GM19438 (cell line): Measurements from ENCODE around the gene C22orf31.
"Not testable (repeated sequence)": the region's sequence is repeated elsewhere in the genome, so short reads cannot be mapped to it uniquely, and the experiment has no call there.

Source experiments
- ATAC-seq: cut with Tn5 transposase; IDR thresholded peaks from one replicate; pipeline ENCODE4 v1.9.1; 2021; ENCODE audit warnings: low read depth; ENCODE audit not compliant: unreplicated experiment

The C22orf31 gene

GRCh38 chr22:29061773-29062172 lies at the start of gene C22orf31:
Gene C22orf31 (minus strand): TSS chr22:29061831. CDS start chr22:29061792, 39 bp downstream.
- no peak for ATAC-seq

- no peak for ATAC-seq
Measured at GRCh38 chr22:29110946-29111345, 49.3 kb upstream of the C22orf31 start.

- no peak for ATAC-seq
Measured at GRCh38 chr22:29109822-29110221, 48.2 kb upstream of the C22orf31 start.

GRCh38 chr22:29108137-29108536 lies 46.5 kb upstream of the C22orf31 start:
- ATAC-seq: no peak

GRCh38 chr22:29106839-29107238 lies 45.2 kb upstream of the C22orf31 start:
- ATAC-seq: no peak

GRCh38 chr22:29105468-29105867 lies 43.8 kb upstream of the C22orf31 start:
- ATAC-seq: no peak

GRCh38 chr22:29103121-29103520 lies 41.5 kb upstream of the C22orf31 start:
- no peak for ATAC-seq

GRCh38 chr22:29102300-29102699 lies 40.7 kb upstream of the C22orf31 start:
- ATAC-seq: no peak

GRCh38 chr22:29098296-29098695 lies 36.7 kb upstream of the C22orf31 start:
- no peak for ATAC-seq

- no peak for ATAC-seq
Measured at GRCh38 chr22:29096736-29097669, 35.4 kb upstream of the C22orf31 start.

GRCh38 chr22:29095459-29095858 lies 33.8 kb upstream of the C22orf31 start:
- no peak for ATAC-seq

GRCh38 chr22:29093501-29094300 lies 32.1 kb upstream of the C22orf31 start:
- ATAC-seq: no peak

GRCh38 chr22:29093030-29093429 lies 31.4 kb upstream of the C22orf31 start:
- ATAC-seq: no peak

- no peak for ATAC-seq
Measured at GRCh38 chr22:29092243-29092642, 30.6 kb upstream of the C22orf31 start.

- ATAC-seq: no peak
Measured at GRCh38 chr22:29090039-29090438, 28.4 kb upstream of the C22orf31 start.

- no peak for ATAC-seq
Measured at GRCh38 chr22:29089507-29089906, 27.9 kb upstream of the C22orf31 start.

- no peak for ATAC-seq
Measured at GRCh38 chr22:29088809-29089208, 27.2 kb upstream of the C22orf31 start.

GRCh38 chr22:29087012-29087411 lies 25.4 kb upstream of the C22orf31 start:
- no peak for ATAC-seq

GRCh38 chr22:29083933-29084591 lies 22.4 kb upstream of the C22orf31 start:
- ATAC-seq: no peak

GRCh38 chr22:29083576-29083932 lies 21.9 kb upstream of the C22orf31 start:
- ATAC-seq: not testable (repeated sequence)
